Fibroblast of lung (primary cell): ENCODE results near the gene SCN5A. TPM values are rescaled to one million over a fixed set of nuclear protein-coding genes. Genes with fewer than 3 reads are reported as not detected.

Source experiments
- DNase-seq, 2 donors: peaks; one replicate each; pipeline versions ENCODE4 v3.0.0 to v3.0.0-alpha.2; 2010; ENCODE audit warnings: low read depth in 2 of 2
- H2AFZ ChIP-seq: 2 replicates; pipeline ENCODE4 v1.5.1; 2012; ENCODE audit warnings: low read length, control low read depth, inconsistent platforms
- H3K27ac ChIP-seq: 2 replicates; pipeline ENCODE4 v1.5.1; 2011; ENCODE audit warnings: low read length, control low read depth; ENCODE audit not compliant: insufficient read depth
- H3K27me3 ChIP-seq: 2 replicates; pipeline ENCODE4 v1.5.1; 2011; ENCODE audit warnings: mild to moderate bottlenecking, low read length; ENCODE audit not compliant: control insufficient read depth, insufficient read depth
- H3K36me3 ChIP-seq: 2 replicates; pipeline ENCODE4 v1.5.1; 2011; ENCODE audit warnings: low read length; ENCODE audit not compliant: control insufficient read depth, insufficient read depth
- H3K4me1 ChIP-seq: 2 replicates; pipeline ENCODE4 v1.5.1; 2011; ENCODE audit warnings: low read length; ENCODE audit not compliant: control insufficient read depth, insufficient read depth; ENCODE audit errors: extremely low read depth
- H3K4me2 ChIP-seq: 2 replicates; pipeline ENCODE4 v1.5.1; 2011; ENCODE audit warnings: low read length, control low read depth; ENCODE audit not compliant: insufficient read depth; ENCODE audit errors: extremely low read depth
- H3K4me3 ChIP-seq, 4 experiments: fragments of 200-600 bp in 1 of 4; sonication (generic) in 1 of 4; replicated peaks in 1 of 4; 2 replicates each; pipeline ENCODE4 v1.5.1; 2011 to 2016; ENCODE audit warnings: low read length in 4 of 4, low read depth in 3 of 4, mild to moderate bottlenecking in 3 of 4, control low read depth in 2 of 4, inconsistent platforms in 1 of 4, mixed read lengths in 1 of 4; ENCODE audit not compliant: insufficient read depth in 1 of 4; ENCODE audit errors: control extremely low read depth in 1 of 4
- H3K79me2 ChIP-seq: 2 replicates; pipeline ENCODE4 v1.5.1; 2012; ENCODE audit warnings: mild to moderate bottlenecking, low read length, inconsistent platforms; ENCODE audit not compliant: control insufficient read depth, insufficient read depth
- H3K9ac ChIP-seq: 2 replicates; pipeline ENCODE4 v1.5.1; 2011; ENCODE audit warnings: mild to moderate bottlenecking, low read length, control low read depth; ENCODE audit not compliant: insufficient read depth
- H3K9me3 ChIP-seq: 2 replicates; pipeline ENCODE4 v1.5.1; 2012; ENCODE audit warnings: low read depth, low read length; ENCODE audit not compliant: control insufficient read depth, insufficient read depth
- H4K20me1 ChIP-seq: 2 replicates; pipeline ENCODE4 v1.5.1; 2011; ENCODE audit warnings: low read length; ENCODE audit not compliant: control insufficient read depth, insufficient read depth; ENCODE audit errors: extremely low read depth
- CTCF ChIP-seq, 2 donors: IDR thresholded peaks in 1 of 2; conservative IDR thresholded peaks in 1 of 2; 1 replicate in 1 of 2; 2 replicates in 1 of 2; pipeline ENCODE4 v1.5.1; 2011 to 2012; ENCODE audit warnings: low read length in 2 of 2, control low read depth in 1 of 2, inconsistent platforms in 1 of 2, low read depth in 1 of 2, mild to moderate bottlenecking in 1 of 2
- EZH2 ChIP-seq: IDR thresholded peaks from 2 replicates; pipeline ENCODE4 v1.5.1; 2012; ENCODE audit warnings: low read length, control low read depth, mild to moderate bottlenecking; ENCODE audit errors: missing control alignments
- polyA plus RNA-seq, 2 donors: library from polyadenylated mRNA; depleted of rRNA in 1 of 2; stranded (reverse) in 1 of 2; unstranded in 1 of 2; fragments of >200 nt; gene quantifications; 2 replicates each; pipeline ENCODE4 v1.2.1, GENCODE V29; 2011 to 2012; ENCODE audit warnings: missing spikeins in 1 of 2
- total RNA-seq: library from RNA; depleted of rRNA; stranded (reverse); fragments of >200 nt; gene quantifications from 2 replicates; pipeline ENCODE4 v1.2.1, GENCODE V29; 2014

SCN5A gene
- total and polyA plus RNA-seq, 2 donors (not counting 1 experiment from before 2014, with no cell fraction given) = 0.27 to 0.50 TPM

GRCh38 chr3:38551026-38551832 is 98.3 kb downstream of the SCN5A start:
- no peaks in the 10 kb centered on the region for H3K4me1 ChIP-seq
- no peaks in the 10 kb centered on the region for H3K9me3 ChIP-seq
- no peak overlapping the region for H3K9ac ChIP-seq
- H3K36me3 ChIP-seq = no peaks in the 10 kb centered on the region
- no peak overlapping the region for H3K4me2 ChIP-seq
- no peak overlapping the region for H2AFZ ChIP-seq
- no peak for TF ChIP-seq EZH2
- H4K20me1 ChIP-seq = no peaks in the 10 kb centered on the region
- no peak for DNase-seq
- no peak overlapping the region for H3K27ac ChIP-seq
- no peaks in the 10 kb centered on the region for H3K27me3 ChIP-seq
- no peak overlapping the region for H3K4me3 ChIP-seq
- no peaks in the 10 kb centered on the region for H3K79me2 ChIP-seq

GRCh38 chr3:38549957-38550840 is 99.3 kb downstream of the SCN5A start:
- Histone ChIP-seq H3K4me2 (no peak overlapping the region), H3K9me3 (no peaks in the 10 kb centered on the region), H3K4me3 (no peak overlapping the region), H4K20me1 (no peaks in the 10 kb centered on the region), H3K4me1 (no peaks in the 10 kb centered on the region), H3K27ac (no peak overlapping the region), H3K9ac (no peak overlapping the region), H2AFZ (no peak overlapping the region), H3K27me3 (peaks cover 3% of the 10 kb centered on the region), H3K36me3 (no peaks in the 10 kb centered on the region), H3K79me2 (no peaks in the 10 kb centered on the region)
- DNase-seq = no peak
- no peak for TF ChIP-seq EZH2

GRCh38 chr3:38549486-38549885 is 100.0 kb downstream of the SCN5A start:
- no peaks in the 10 kb centered on the region for H3K4me1 ChIP-seq
- no peak overlapping the region for H3K27ac ChIP-seq
- TF ChIP-seq EZH2 (no peak), CTCF (conservative IDR thresholded peaks at IDR 0.05 in 1 of 2, IDR thresholded peaks at IDR 0.05 in 1 of 2; ENCODE audit: low read depth in 1 of 2, low read length in 2 of 2) (no peak)
- H4K20me1 ChIP-seq = no peaks in the 10 kb centered on the region
- no peak overlapping the region for H2AFZ ChIP-seq
- no peak for DNase-seq
- no peak overlapping the region for H3K9ac ChIP-seq
- no peaks in the 10 kb centered on the region for H3K79me2 ChIP-seq
- H3K4me2 ChIP-seq = no peak overlapping the region
- H3K27me3 ChIP-seq = peaks cover 4% of the 10 kb centered on the region
- no peak overlapping the region for H3K4me3 ChIP-seq
- H3K9me3 ChIP-seq = no peaks in the 10 kb centered on the region
- no peaks in the 10 kb centered on the region for H3K36me3 ChIP-seq
